AG09309 (cell line): ENCODE data around the gene CLCN4.

ENCODE experiments used
- DNase-seq: peaks from one replicate; pipeline ENCODE4 v3.0.0-alpha.2; 2010; ENCODE audit warnings: low read depth
- H3K4me3 ChIP-seq: 2 replicates; pipeline ENCODE4 v1.5.1; 2011; ENCODE audit warnings: mild to moderate bottlenecking, low read depth, low read length, moderate library complexity; ENCODE audit not compliant: control insufficient read depth
- CTCF ChIP-seq: IDR thresholded peaks from 2 replicates; pipeline ENCODE4 v1.5.1; 2011; ENCODE audit warnings: mild to moderate bottlenecking, low read depth, low read length, inconsistent platforms; ENCODE audit not compliant: insufficient read depth, control insufficient read depth; ENCODE audit errors: missing control alignments

CLCN4 gene

GRCh38 chrX:10195425-10195824 is 38.6 kb downstream of the CLCN4 start:
- no peak for DNase-seq
- H3K4me3 ChIP-seq: no peak overlapping the region
- TF ChIP-seq CTCF: no peak

GRCh38 chrX:10195947-10196346 is 39.2 kb downstream of the CLCN4 start:
- no peak for TF ChIP-seq CTCF
- no peak for DNase-seq
- no peak overlapping the region for H3K4me3 ChIP-seq

- TF ChIP-seq CTCF: no peak
- H3K4me3 ChIP-seq: no peak overlapping the region
- DNase-seq: no peak
Measured at GRCh38 chrX:10197279-10198210, 40.8 kb downstream of the CLCN4 start.

GRCh38 chrX:10198254-10198653 is 41.5 kb downstream of the CLCN4 start:
- peak; percentile 35 for DNase-seq
- H3K4me3 ChIP-seq: no peak overlapping the region
- no peak for TF ChIP-seq CTCF

GRCh38 chrX:10199212-10199611 is 42.4 kb downstream of the CLCN4 start:
- no peak overlapping the region for H3K4me3 ChIP-seq
- DNase-seq: no peak
- no peak for TF ChIP-seq CTCF

GRCh38 chrX:10203617-10204016 is 46.8 kb downstream of the CLCN4 start:
- no peak for DNase-seq
- no peak overlapping the region for H3K4me3 ChIP-seq
- no peak for TF ChIP-seq CTCF
